Retinal pigment epithelial cell (primary cell): ENCODE data around the gene PLA2G12B.

ENCODE experiments used
- DNase-seq: peaks from one replicate; pipeline ENCODE4 v3.0.0-alpha.2; 2010; ENCODE audit warnings: low read depth
- H3K4me3 ChIP-seq: 2 replicates; pipeline ENCODE4 v1.5.1; 2011; ENCODE audit warnings: mild to moderate bottlenecking, low read length, control low read depth, moderate library complexity
- CTCF ChIP-seq: conservative IDR thresholded peaks from 2 replicates; pipeline ENCODE4 v1.5.1; 2011; ENCODE audit warnings: low read depth, low read length, control low read depth, inconsistent platforms

The PLA2G12B gene

DNA sequence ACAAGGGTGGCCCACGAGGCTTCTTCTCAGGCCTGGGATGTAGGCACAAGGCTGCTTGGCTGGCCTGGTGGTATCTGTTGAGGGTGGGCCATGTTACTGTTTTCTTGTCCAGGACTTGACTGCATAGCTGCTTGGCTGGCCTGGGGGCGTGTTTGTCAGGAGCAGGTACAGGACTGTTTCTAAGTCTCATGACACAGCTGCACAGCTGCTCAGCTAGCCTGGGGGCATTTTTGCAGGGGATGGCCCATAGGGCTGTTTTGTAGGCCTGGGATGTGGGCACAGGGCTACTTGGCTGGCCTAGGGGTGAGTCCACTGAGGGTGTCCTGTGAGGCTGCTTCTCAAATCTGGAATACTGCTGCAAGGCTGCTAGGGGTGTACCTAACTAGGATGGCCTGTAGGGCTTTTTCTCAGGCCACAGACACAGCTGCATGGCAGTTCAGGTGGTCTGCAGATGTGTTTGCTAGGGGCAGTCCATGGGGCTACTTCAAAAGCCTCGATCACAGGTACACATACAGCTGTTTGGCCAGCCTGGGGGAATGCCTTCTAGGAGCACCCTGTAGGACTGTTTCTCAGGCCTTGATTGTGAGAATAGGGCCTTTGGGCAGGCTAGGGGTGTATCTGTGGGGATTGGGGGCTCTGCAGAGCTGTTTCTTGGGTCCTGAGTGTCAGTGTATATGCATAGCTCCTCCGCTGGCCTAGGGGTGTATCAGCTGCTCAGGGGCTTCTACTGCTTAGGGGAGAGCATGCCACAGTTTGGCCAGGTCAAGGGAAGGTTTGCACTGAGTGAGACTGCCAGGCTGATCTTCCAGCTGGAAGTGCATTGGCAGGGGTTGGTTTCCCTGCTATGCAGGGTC, 26.6 kb upstream of the PLA2G12B start:
- no peak overlapping the region for H3K4me3 ChIP-seq
- TF ChIP-seq CTCF = no peak
- no peak for DNase-seq

- DNase-seq = no peak
- no peak for TF ChIP-seq CTCF
- no peak overlapping the region for H3K4me3 ChIP-seq
These were observed 25.7 kb upstream of the PLA2G12B start for GRCh38 chr10:72980348-72980747.

- TF ChIP-seq CTCF = no peak
- no peak for DNase-seq
- no peak overlapping the region for H3K4me3 ChIP-seq
These were observed 25.1 kb upstream of the PLA2G12B start for GRCh38 chr10:72979709-72980108.

GRCh38 chr10:72976886-72977285, 22.3 kb upstream of the PLA2G12B start:
- H3K4me3 ChIP-seq = no peak overlapping the region

DNA sequence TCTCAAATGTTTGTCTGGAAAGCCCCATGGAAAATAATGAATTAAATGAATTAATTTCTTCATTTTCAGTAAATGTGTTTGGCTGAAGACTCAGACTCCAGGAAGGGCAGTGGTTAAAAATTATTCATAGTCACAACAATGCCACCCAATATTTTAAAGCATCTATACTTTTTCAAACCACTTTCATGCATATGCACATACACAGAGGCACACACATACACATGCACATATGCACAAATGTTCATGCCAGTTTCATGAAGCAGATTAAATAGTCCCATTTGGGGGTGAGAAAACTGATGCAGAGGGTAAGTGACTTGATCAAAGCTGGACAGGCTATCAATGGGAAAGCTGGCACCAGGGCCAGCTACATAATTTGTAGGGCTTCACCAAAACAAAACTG, 1.4 kb upstream of the PLA2G12B start:
- no peak overlapping the region for H3K4me3 ChIP-seq
- DNase-seq = no peak
- TF ChIP-seq CTCF = no peak

More at GRCh38 chr10:72976886-72977285, 22.3 kb upstream of the PLA2G12B start:
- DNase-seq = no peak
- TF ChIP-seq CTCF = no peak

DNA sequence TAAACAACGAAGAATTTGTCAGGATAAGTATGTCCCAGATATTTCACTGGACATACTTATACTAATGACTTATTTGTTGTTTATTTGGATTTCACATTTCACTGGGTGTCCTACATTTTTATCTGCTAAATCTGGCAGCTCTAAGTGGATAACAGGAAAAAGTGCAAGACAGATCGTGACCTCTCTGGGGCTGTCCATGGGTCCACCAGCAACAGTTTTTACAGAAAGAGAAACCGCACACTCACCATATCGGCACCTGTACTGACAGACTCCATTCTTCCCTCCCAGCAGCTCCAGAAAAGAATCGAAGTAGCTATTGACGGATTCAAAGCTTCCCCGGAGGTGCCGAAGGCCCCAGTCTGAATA, 393 bp downstream of the PLA2G12B start:
- no peak for DNase-seq
- no peak overlapping the region for H3K4me3 ChIP-seq
- no peak for TF ChIP-seq CTCF

GRCh38 chr10:72953687-72954086, 919 bp downstream of the PLA2G12B start:
- no peak for TF ChIP-seq CTCF
- DNase-seq = no peak
- no peak overlapping the region for H3K4me3 ChIP-seq
